Measurements from ENCODE around the gene EFNB2.

EFNB2 gene

GRCh38 chr13:106503730-106504453 is 31.6 kb downstream of the EFNB2 start:
- ChIA-PET CTCF (no interaction called here), POLR2A (ENCODE audit: low non-redundant PET) (no interaction called here)
- no peak for DNase-seq (ENCODE audit: low spot score)
- no peak overlapping the region for H3K27ac ChIP-seq
- no peak for TF ChIP-seq CTCF (conservative IDR thresholded peaks at IDR 0.05; ENCODE audit: low read depth)

GRCh38 chr13:106503272-106503671 is 32.2 kb downstream of the EFNB2 start:
- ChIA-PET POLR2A (ENCODE audit: low non-redundant PET) (no interaction called here), CTCF (no interaction called here)
- TF ChIP-seq CTCF (conservative IDR thresholded peaks at IDR 0.05; ENCODE audit: low read depth): no peak

GRCh38 chr13:106500445-106500844 is 35.0 kb downstream of the EFNB2 start:
- POLR2A ChIA-PET (ENCODE audit: low non-redundant PET): no interaction called here
- CTCF ChIA-PET: interaction anchor here (0.6 to 0.7 kb wide), 2 partner anchors 17 to 496 kb away, joined by 3 to 4 read pairs; no protein-coding TSS in a partner anchor
- no peak overlapping the region for H3K27ac ChIP-seq
- DNase-seq (ENCODE audit: low spot score): no peak
- no peak for TF ChIP-seq CTCF (conservative IDR thresholded peaks at IDR 0.05; ENCODE audit: low read depth)

More at GRCh38 chr13:106503272-106503671, 32.2 kb downstream of the EFNB2 start:
- H3K27ac ChIP-seq: no peak overlapping the region
- no peak for DNase-seq (ENCODE audit: low spot score)

GRCh38 chr13:106499896-106500295 is 35.6 kb downstream of the EFNB2 start:
- no peak for DNase-seq (ENCODE audit: low spot score)
- TF ChIP-seq CTCF (conservative IDR thresholded peaks at IDR 0.05; ENCODE audit: low read depth): no peak
- ChIA-PET POLR2A (ENCODE audit: low non-redundant PET) (no interaction called here), CTCF (interaction anchor here (0.6 kb wide), 2 partner anchors 17 to 496 kb away, joined by 3 to 5 read pairs; no protein-coding TSS in a partner anchor)
- H3K27ac ChIP-seq: no peak overlapping the region

- TF ChIP-seq CTCF (conservative IDR thresholded peaks at IDR 0.05; ENCODE audit: low read depth): no peak
- CTCF ChIA-PET: no interaction called here
- POLR2A ChIA-PET (ENCODE audit: low non-redundant PET): no interaction called here
- DNase-seq (ENCODE audit: low spot score): no peak
- H3K27ac ChIP-seq: no peak overlapping the region
These were observed 36.3 kb downstream of the EFNB2 start for GRCh38 chr13:106499113-106499512.

- ChIA-PET POLR2A (ENCODE audit: low non-redundant PET) (no interaction called here), CTCF (no interaction called here)
- TF ChIP-seq CTCF (conservative IDR thresholded peaks at IDR 0.05; ENCODE audit: low read depth): no peak
- H3K27ac ChIP-seq: no peak overlapping the region
- DNase-seq (ENCODE audit: low spot score): no peak
These were observed 36.9 kb downstream of the EFNB2 start for GRCh38 chr13:106498571-106498970.

Measured in RWPE1 (cell line).